ENCODE data around the gene CGAS.

DNA sequence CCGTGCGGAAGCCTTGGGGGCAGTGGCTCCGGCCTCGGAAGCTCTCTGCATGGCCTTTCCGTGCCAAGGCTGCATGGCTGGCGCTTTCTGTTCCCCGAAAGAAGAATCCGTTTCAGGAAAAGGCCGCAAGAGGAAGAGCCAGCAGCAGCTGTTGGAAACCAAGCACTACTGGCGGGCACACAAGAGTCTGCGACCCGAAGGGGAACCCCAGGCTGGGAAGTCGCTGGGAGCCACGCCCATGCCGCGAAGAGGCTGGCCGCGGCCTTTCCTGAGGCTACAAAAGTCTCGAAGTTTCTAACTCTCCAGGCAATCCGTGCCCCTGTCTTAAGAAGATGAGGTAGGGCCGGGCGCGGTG, at the start of gene CGAS:
- TF ChIP-seq, protein P1, sequence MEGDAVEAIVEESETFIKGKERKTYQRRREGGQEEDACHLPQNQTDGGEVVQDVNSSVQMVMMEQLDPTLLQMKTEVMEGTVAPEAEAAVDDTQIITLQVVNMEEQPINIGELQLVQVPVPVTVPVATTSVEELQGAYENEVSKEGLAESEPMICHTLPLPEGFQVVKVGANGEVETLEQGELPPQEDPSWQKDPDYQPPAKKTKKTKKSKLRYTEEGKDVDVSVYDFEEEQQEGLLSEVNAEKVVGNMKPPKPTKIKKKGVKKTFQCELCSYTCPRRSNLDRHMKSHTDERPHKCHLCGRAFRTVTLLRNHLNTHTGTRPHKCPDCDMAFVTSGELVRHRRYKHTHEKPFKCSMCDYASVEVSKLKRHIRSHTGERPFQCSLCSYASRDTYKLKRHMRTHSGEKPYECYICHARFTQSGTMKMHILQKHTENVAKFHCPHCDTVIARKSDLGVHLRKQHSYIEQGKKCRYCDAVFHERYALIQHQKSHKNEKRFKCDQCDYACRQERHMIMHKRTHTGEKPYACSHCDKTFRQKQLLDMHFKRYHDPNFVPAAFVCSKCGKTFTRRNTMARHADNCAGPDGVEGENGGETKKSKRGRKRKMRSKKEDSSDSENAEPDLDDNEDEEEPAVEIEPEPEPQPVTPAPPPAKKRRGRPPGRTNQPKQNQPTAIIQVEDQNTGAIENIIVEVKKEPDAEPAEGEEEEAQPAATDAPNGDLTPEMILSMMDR (conservative IDR thresholded peaks at IDR 0.05; ENCODE audit: low read depth, low read length), result no peak
- TF ChIP-seq EZH2 (IDR thresholded peaks at IDR 0.05; ENCODE audit: low read length, unreplicated experiment), result no peak
- no peak for TF ChIP-seq EZH2phosphoT487 (IDR thresholded peaks at IDR 0.05; ENCODE audit: borderline replicate concordance, low read length)
